ENCODE measurements around the gene FGD3. TPM values are rescaled to one million over a fixed set of nuclear protein-coding genes. Genes with fewer than 3 reads are reported as not detected.

The FGD3 gene
- total RNA-seq, 1 experiment from 2014 or later: 9.0 TPM

DNA sequence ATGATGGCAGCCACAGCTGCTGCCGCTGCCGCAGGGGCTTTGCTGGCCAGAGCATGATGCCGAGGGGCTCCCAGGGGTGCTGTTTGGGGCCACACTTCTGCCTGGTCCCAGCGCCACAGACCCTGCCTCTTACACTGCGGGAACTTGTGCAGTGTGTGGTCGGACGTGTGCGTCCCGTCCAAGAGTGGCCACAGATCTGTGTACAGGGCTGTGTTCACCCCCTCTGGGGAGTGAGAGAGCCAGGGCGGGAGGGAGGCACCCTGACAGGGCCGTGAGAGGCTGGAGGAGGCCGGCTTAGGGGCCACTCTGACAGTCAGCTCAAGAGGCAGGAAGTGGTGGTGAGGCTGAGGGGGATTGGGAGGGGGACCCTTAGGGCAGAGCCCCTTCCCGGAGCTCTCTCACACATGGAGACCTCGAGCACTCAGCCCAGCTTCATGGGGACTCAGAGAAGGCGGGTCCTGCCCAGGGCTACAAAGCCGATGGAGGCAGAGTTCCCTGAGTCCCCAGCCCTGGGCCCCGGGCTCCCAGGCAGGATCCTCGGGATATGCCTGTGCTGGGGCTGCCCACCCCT, 135.6 kb downstream of the FGD3 start:
- no peaks in the 10 kb centered on the region for H3K36me3 ChIP-seq (ENCODE audit: insufficient read depth, low read length)
- no peaks in the 10 kb centered on the region for H3K9me3 ChIP-seq (ENCODE audit: low read length)
- no peaks in the 10 kb centered on the region for H4K20me1 ChIP-seq (ENCODE audit: insufficient read depth, low read depth, low read length)
- DNase-seq: no peak
- H3K27ac ChIP-seq (ENCODE audit: low read length): no peak overlapping the region
- no peak overlapping the region for H3K4me2 ChIP-seq (ENCODE audit: low read depth, low read length, poor library complexity, severe bottlenecking)
- H3K4me3 ChIP-seq (ENCODE audit: low read length): no peak overlapping the region
- H3K79me2 ChIP-seq (ENCODE audit: low read length): no peaks in the 10 kb centered on the region
- H3K9me2 ChIP-seq (replicated peaks; ENCODE audit: insufficient read depth, low read length): no peaks in the 10 kb centered on the region
- H3K9ac ChIP-seq (ENCODE audit: low read length): no peak overlapping the region
- no peak overlapping the region for H2AFZ ChIP-seq (ENCODE audit: low read length)
- H3K27me3 ChIP-seq (ENCODE audit: low read length): no peaks in the 10 kb centered on the region
- no peaks in the 10 kb centered on the region for H3K4me1 ChIP-seq (ENCODE audit: low read length)

DNA sequence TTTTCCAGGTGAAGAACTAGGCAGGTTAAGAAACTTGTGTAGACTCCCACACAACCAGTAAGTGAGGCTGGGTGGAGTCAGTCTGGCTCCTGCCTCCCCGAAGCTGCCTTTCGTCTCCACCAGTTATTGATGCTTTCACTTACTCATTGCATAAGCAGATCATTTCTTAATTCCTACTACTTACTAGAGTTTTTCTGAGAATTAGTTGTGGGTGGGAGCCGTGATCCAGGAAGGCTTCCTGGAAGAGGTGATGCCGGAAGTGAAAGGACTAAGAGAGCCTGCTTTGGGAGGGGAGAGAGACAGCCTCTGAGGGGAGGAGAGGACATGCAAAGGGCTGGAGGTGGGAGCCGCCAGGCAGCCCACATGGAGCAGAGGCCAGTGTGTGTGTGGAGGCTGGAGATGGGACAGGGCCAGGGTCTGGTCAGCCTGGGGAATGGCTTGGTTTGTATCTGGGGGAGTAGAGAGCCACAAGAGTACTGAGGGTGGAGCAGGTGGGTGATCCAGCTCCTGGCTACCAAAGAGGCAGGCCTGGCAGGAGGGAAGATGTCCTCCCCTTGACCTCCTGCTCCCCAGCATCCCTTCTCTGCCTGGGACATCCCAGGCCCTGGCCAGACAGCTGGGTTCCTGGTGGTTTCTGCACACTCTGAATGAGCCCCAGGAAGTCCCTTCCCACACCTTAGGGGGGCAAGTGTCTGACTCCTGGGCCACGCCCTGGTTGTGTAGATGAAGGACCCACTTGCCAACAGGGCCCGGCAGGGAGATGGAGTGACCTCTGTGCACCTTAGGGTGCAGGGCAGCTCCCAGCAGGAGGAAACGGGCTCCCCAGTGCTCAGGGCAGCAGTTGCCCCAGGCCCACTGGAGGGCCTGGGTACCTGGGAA, 136.5 kb downstream of the FGD3 start:
- no peak overlapping the region for H3K9ac ChIP-seq (ENCODE audit: low read length)

GRCh38 chr9:93084471-93084881, 137.2 kb downstream of the FGD3 start:
- Histone ChIP-seq H3K4me3 (ENCODE audit: low read length) (no peak overlapping the region), H3K27me3 (ENCODE audit: low read length) (no peaks in the 10 kb centered on the region), H2AFZ (ENCODE audit: low read length) (no peak overlapping the region), H3K79me2 (ENCODE audit: low read length) (no peaks in the 10 kb centered on the region), H3K9me2 (replicated peaks; ENCODE audit: insufficient read depth, low read length) (no peaks in the 10 kb centered on the region), H3K36me3 (ENCODE audit: insufficient read depth, low read length) (no peaks in the 10 kb centered on the region), H3K4me2 (ENCODE audit: low read depth, low read length, poor library complexity, severe bottlenecking) (no peak overlapping the region), H4K20me1 (ENCODE audit: insufficient read depth, low read depth, low read length) (no peaks in the 10 kb centered on the region), H3K4me1 (ENCODE audit: low read length) (no peaks in the 10 kb centered on the region), H3K9me3 (ENCODE audit: low read length) (no peaks in the 10 kb centered on the region), H3K27ac (ENCODE audit: low read length) (no peak overlapping the region), H3K9ac (ENCODE audit: low read length) (no peak overlapping the region)
- DNase-seq: no peak

More for the DNA sequence above, 136.5 kb downstream of the FGD3 start:
- H3K4me3 ChIP-seq (ENCODE audit: low read length): no peak overlapping the region
- no peak overlapping the region for H3K4me2 ChIP-seq (ENCODE audit: low read depth, low read length, poor library complexity, severe bottlenecking)
- H2AFZ ChIP-seq (ENCODE audit: low read length): no peak overlapping the region
- no peaks in the 10 kb centered on the region for H3K9me2 ChIP-seq (replicated peaks; ENCODE audit: insufficient read depth, low read length)
- H3K4me1 ChIP-seq (ENCODE audit: low read length): no peaks in the 10 kb centered on the region
- no peaks in the 10 kb centered on the region for H3K9me3 ChIP-seq (ENCODE audit: low read length)
- no peak overlapping the region for H3K27ac ChIP-seq (ENCODE audit: low read length)
- no peak for DNase-seq
- H3K27me3 ChIP-seq (ENCODE audit: low read length): no peaks in the 10 kb centered on the region
- H3K79me2 ChIP-seq (ENCODE audit: low read length): no peaks in the 10 kb centered on the region
- H3K36me3 ChIP-seq (ENCODE audit: insufficient read depth, low read length): no peaks in the 10 kb centered on the region
- H4K20me1 ChIP-seq (ENCODE audit: insufficient read depth, low read depth, low read length): no peaks in the 10 kb centered on the region

GRCh38 chr9:93085676-93086075, 138.4 kb downstream of the FGD3 start:
- no peaks in the 10 kb centered on the region for H3K79me2 ChIP-seq (ENCODE audit: low read length)
- no peaks in the 10 kb centered on the region for H3K9me2 ChIP-seq (replicated peaks; ENCODE audit: insufficient read depth, low read length)
- no peak overlapping the region for H3K4me3 ChIP-seq (ENCODE audit: low read length)
- no peak for DNase-seq
- H3K27ac ChIP-seq (ENCODE audit: low read length): no peak overlapping the region
- H3K9me3 ChIP-seq (ENCODE audit: low read length): no peaks in the 10 kb centered on the region
- H3K4me2 ChIP-seq (ENCODE audit: low read depth, low read length, poor library complexity, severe bottlenecking): no peak overlapping the region
- H2AFZ ChIP-seq (ENCODE audit: low read length): no peak overlapping the region
- no peak overlapping the region for H3K9ac ChIP-seq (ENCODE audit: low read length)
- no peaks in the 10 kb centered on the region for H3K27me3 ChIP-seq (ENCODE audit: low read length)
- H3K36me3 ChIP-seq (ENCODE audit: insufficient read depth, low read length): no peaks in the 10 kb centered on the region
- H3K4me1 ChIP-seq (ENCODE audit: low read length): no peaks in the 10 kb centered on the region
- no peaks in the 10 kb centered on the region for H4K20me1 ChIP-seq (ENCODE audit: insufficient read depth, low read depth, low read length)

Other genes starting within 250 kb of the FGD3 start
- gene BICD2, start 182.7 kb upstream of the FGD3 start, total RNA-seq (2014; rRNA removed; shearing (Covaris generic); ENCODE audit: low replicate concordance): 25.6 and 35.4 TPM in 2 replicates
- 9.5 and 17.3 TPM in 2 replicates for gene ZNF484, start 69.5 kb upstream of the FGD3 start, total RNA-seq (2014; rRNA removed; shearing (Covaris generic); ENCODE audit: low replicate concordance)
- gene SUSD3, start 111.2 kb downstream of the FGD3 start, total RNA-seq (2014; rRNA removed; shearing (Covaris generic); ENCODE audit: low replicate concordance): 4.9 and 6.2 TPM in 2 replicates
- 5.5 and 11.4 TPM in 2 replicates for gene CARD19, start 148.7 kb downstream of the FGD3 start, total RNA-seq (2014; rRNA removed; shearing (Covaris generic); ENCODE audit: low replicate concordance)
- 10.3 and 10.4 TPM in 2 replicates for gene NINJ1, start 186.7 kb downstream of the FGD3 start, total RNA-seq (2014; rRNA removed; shearing (Covaris generic); ENCODE audit: low replicate concordance)
- not detected in 2 replicates for gene WNK2, start 236.6 kb downstream of the FGD3 start, total RNA-seq (2014; rRNA removed; shearing (Covaris generic); ENCODE audit: low replicate concordance)

All from Karpas-422 (cell line).